Activated CD4-positive, alpha-beta T cell treated with anti-CD3 and anti-CD28 coated beads, Interleukin-2, Interleukin-6, amounts not matched to agents 100 ng/mL and 50 ng/mL, durations not matched to agents 16 hours and 8 hours (primary cell): Measurements from ENCODE around the gene LRRC73.
"Not testable (repeated sequence)": the region's sequence is repeated elsewhere in the genome, so short reads cannot be mapped to it uniquely, and the experiment has no call there.

ENCODE experiments used
- DNase-seq: peaks from one replicate; pipeline ENCODE4 v3.0.0-alpha.2; 2020

The LRRC73 gene

GRCh38 chr6:43509142-43509983, 783 bp downstream of the LRRC73 start:
- DNase-seq, result no peak

- no peak for DNase-seq
Observed at GRCh38 chr6:43508481-43509141, 1.5 kb downstream of the LRRC73 start.

GRCh38 chr6:43506667-43507471, 3.3 kb downstream of the LRRC73 start:
- DNase-seq, result peak; percentile 86

DNA sequence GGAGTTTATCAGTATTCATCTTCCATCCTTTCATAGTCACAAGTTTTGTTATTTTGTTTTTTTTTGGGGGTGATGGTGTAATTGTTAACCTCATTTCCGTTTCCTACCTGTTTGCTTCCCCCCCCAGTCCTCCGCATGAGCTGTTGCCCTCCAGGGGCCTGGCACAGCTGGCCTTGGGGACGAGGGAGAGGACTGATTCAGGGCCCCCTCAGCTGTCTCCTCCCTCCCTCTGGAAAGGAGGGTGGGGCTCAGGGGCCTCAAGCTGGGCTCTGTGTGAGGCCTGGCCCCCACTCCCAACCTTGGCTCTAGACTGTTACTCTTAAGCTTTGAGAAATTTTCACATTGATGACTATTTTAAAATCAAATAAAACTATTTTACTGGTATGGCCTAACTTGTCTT, 4.0 kb downstream of the LRRC73 start:
- no peak for DNase-seq

- DNase-seq, result no peak
Observed at GRCh38 chr6:43505718-43506117, 4.4 kb downstream of the LRRC73 start.

DNA sequence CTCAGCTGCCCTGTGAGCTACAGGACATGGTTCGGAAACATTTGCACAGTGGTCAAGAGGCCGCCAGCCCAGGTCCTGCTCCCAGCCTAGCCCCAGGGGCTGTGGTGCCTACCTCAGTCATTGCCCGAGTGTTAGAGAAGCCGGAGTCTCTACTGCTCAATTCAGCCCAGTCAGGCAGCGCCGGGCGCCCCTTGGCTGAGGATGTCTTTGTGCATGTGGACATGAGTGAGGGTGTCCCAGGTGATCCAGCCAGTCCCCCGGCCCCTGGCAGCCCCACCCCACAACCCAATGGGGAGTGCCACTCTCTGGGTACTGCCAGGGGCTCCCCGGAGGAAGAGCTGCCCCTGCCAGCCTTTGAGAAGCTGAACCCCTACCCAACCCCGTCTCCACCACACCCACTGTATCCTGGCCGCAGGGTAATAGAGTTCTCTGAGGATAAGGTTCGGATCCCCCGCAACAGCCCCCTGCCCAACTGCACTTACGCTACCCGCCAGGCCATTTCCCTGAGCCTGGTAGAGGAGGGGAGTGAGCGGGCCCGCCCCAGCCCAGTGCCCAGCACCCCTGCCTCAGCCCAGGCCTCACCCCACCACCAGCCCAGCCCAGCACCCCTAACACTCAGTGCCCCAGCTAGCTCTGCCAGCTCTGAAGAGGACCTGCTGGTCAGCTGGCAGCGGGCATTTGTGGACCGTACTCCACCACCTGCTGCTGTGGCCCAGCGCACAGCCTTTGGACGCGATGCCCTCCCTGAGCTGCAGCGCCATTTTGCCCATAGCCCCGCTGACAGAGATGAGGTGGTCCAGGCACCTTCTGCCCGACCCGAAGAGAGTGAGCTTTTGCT, 5.2 kb downstream of the LRRC73 start:
- DNase-seq, result no peak

DNA sequence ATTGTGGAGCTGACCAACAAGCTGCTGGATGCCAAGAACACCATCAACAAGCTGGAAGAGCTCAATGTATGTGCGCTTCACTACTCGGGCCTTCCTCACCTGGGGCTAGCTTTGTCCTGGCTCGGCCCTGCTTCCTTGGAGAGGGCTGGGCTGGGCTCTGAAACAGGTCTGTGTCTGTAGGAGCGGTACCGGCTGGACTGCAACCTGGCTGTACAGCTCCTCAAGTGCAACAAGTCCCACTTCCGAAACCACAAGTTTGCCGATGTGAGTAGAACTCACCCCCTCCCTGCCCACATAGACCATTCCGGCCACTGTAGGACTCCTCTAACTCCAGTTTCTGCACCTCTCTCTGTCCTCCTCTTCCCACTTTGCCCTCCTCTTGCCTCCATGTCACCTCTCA, 6.7 kb downstream of the LRRC73 start:
- DNase-seq, result no peak

DNA sequence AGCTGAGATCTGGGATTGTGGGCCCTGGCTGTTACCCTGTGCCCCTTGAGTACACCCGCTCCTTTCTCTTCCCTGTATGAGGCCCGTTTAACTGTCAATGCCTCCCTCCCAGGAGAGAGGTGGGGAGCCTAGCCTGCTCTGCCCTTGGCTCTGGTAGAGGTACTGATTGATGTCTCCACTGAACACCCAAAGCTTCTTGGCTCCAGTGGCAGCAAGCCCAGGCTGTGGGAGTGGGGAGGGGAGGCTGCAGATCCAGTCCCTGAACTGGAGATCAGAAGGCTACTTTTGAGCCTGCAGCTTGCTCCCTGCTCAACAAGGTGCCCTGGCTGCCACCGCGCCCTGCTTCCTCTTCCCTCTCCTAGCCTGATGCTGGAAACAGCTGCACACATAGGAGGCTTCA, 7.5 kb downstream of the LRRC73 start:
- no peak for DNase-seq

- no peak for DNase-seq
Observed at GRCh38 chr6:43500921-43501320, 9.2 kb downstream of the LRRC73 start.

DNA sequence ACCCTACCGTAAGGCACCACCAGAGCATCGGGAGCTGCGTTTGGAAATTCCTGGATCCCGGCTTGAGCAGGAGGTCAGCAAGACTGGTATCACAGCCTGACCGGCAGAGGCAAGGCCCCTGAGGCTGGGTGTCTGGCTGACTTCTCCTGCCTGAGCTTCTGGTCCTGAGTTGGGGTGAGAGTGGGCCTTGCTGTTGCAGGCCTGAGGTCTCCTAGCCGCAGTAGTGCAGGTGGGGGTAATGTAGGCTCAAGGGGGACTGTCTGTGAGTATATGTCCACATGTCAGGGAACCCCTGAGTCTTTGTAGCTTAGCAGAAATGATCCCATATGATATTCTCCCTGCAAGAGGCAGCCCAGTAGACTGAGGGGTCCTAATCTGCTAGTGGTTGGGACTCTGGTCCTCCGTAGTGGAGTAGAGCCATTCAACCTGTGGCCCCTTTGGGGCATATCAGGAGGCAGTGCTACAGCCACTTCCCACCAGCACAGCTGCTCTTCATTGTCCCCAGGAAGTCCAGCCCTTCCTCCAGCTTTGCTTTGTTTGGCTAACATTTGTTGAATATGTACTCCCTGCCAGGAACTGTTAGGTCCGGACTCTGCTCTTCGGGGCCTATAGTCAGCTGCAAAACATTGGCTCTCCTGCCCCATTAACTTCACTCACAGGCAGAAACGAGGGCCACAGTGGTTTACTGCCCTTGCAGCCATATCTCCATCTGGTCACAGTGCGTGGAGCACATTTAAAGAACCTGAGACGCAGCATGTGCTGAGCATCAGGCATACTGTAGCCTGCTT, 10.9 kb downstream of the LRRC73 start:
- no peak for DNase-seq

DNA sequence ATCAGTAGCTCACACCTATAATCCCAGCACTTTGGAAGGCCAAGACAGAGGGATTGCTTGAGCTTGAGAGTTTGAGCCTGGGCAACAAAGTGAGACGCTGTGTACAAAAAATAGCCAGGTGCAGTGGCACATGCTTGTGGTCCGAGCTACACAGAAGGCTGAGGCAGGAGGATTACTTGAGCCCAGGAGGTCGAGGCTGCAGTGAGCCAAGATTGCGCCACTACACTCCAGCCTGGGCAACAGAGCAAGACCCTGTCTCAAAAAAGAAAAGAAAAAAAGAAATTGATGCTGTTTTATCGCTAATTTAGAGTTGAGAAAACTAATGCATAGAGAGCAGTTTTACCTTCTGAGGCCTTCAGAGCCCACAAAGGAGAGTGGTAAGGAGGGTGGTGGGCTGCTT, 11.9 kb downstream of the LRRC73 start:
- not testable (repeated sequence) for DNase-seq

GRCh38 chr6:43497689-43498088, 12.5 kb downstream of the LRRC73 start:
- DNase-seq, result no peak

GRCh38 chr6:43497129-43497396, 13.1 kb downstream of the LRRC73 start:
- DNase-seq, result no peak

- DNase-seq, result peak; percentile 26
Observed at GRCh38 chr6:43496370-43497128, 13.6 kb downstream of the LRRC73 start.

DNA sequence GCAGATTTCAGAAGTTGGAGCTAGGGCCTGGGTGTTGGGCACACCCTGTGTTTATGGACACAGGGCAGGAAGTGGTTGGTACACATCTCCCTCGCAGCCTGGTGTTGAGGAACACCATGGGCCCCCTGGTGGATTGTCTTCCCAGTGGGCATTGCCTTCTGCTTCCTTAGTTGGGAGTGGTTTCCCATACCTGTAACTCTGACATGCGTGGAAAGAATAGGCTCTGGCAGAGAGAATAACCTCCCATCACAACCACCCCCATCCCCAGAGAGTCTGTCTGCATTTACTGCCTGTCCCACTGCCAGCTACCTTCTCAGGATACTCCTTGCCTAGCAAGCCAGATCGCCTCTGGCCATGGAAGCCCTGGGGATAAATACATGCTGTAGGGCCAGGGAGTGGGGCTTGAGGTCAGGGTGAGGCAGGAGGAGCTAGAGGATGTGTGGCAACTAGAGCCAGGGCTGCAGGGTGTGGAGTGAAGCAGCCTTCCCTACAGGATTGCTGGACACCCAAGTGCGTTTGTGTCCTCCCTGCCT, 14.7 kb downstream of the LRRC73 start:
- no peak for DNase-seq

DNA sequence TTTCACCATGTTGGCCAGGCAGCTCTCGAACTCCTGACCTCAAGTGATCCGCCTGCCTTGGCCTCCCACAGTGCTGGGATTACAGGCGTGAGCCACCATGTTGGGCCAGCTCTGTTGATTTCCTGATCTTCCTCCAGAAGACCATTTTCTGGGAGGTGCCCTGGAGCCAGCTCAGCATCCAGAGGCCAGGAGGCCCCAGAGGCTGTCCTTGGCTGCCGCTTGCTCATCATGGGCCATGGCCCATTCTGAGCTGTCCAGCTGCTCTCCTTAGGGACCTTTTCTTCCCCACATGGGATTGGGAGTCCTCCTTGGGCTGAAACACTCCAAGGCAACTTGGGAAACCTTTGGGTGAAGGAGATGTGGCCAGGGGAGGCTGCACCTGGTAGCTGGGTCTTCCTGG, 15.4 kb downstream of the LRRC73 start:
- no peak for DNase-seq

DNA sequence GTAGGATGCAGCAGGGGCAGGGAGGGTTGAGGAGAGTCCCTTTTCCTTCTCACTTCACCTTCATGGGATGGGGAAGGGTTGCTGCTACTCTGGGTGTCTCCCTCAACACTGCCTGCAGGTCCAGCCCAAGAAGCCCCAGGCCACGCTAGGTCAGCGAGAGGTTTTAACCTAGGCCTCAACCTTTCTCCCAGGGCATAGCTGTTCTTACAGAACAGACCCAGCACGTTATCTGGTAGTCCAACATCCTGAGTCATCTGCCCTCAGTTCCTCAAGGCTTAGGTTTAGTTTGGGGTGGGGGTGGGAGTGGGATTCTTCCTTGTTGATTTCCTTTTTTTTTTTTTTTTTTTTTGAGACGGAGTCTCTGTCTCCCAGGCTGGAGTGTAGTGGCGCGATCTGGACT, 15.8 kb downstream of the LRRC73 start:
- DNase-seq, result no peak

- DNase-seq, result no peak
Observed at GRCh38 chr6:43493833-43494232, 16.3 kb downstream of the LRRC73 start.

GRCh38 chr6:43493230-43493629, 16.9 kb downstream of the LRRC73 start:
- DNase-seq, result no peak

DNA sequence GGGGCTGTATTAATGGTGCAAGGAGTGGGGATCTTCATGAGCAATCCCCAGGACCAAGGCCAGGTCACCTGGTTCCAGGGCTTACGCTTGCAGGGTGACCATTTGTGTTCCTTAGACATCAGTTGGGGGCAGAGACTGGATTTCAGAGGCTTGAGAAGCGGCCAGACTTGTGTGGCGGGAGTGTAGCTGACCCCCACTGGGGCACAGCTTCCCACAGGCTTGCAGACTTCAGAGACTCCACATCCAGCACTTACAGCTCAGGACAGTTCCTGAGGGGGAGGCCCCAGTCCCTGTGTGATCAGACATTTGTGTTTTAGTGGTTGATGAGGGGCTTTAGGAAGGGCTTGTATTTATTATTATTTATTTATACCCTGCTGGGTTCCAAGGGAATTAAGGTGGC, 17.5 kb downstream of the LRRC73 start:
- DNase-seq, result no peak
